Vagina (tissue), 2 donors: ENCODE data around the gene AARS1.
"Not testable (repeated sequence)": the region's sequence is repeated elsewhere in the genome, so short reads cannot be mapped to it uniquely, and the experiment has no call there.

Source experiments
- CTCF ChIP-seq, 3 experiments: fragments of 450-650 bp in 2 of 3; fragments of 200-600 bp in 1 of 3; sonication (generic) in 1 of 3; IDR thresholded peaks; one replicate each; pipeline ENCODE4 v1.5.1; 2017 to 2019; ENCODE audit warnings: antibody characterized with exemption in 3 of 3, mild to moderate bottlenecking in 2 of 3, moderate library complexity in 2 of 3
- POLR2A ChIP-seq, 2 donors: fragments of 450-650 bp; IDR thresholded peaks; one replicate each; pipeline ENCODE4 v1.6.1; 2017; ENCODE audit warnings: antibody characterized with exemption in 2 of 2, mild to moderate bottlenecking in 2 of 2, moderate library complexity in 2 of 2
- POLR2AphosphoS5 ChIP-seq, 2 donors: sonication (generic); formaldehyde crosslinking; IDR thresholded peaks; one replicate each; pipeline ENCODE4 v1.9.0; 2017; ENCODE audit warnings: antibody characterized with exemption in 2 of 2, mild to moderate bottlenecking in 2 of 2, low read depth in 1 of 2; ENCODE audit not compliant: insufficient read depth in 1 of 2

GRCh38 chr16:70292148-70292547 lies 2.8 kb upstream of the AARS1 start:
- not testable (repeated sequence) for TF ChIP-seq CTCF (IDR thresholded peaks at IDR 0.05); POLR2A (IDR thresholded peaks at IDR 0.05); POLR2AphosphoS5 (IDR thresholded peaks at IDR 0.05; ENCODE audit: insufficient read depth in 1 of 2, low read depth in 1 of 2)
